Measurements from ENCODE around the gene ANAPC2.

Gene ANAPC2, protein sequence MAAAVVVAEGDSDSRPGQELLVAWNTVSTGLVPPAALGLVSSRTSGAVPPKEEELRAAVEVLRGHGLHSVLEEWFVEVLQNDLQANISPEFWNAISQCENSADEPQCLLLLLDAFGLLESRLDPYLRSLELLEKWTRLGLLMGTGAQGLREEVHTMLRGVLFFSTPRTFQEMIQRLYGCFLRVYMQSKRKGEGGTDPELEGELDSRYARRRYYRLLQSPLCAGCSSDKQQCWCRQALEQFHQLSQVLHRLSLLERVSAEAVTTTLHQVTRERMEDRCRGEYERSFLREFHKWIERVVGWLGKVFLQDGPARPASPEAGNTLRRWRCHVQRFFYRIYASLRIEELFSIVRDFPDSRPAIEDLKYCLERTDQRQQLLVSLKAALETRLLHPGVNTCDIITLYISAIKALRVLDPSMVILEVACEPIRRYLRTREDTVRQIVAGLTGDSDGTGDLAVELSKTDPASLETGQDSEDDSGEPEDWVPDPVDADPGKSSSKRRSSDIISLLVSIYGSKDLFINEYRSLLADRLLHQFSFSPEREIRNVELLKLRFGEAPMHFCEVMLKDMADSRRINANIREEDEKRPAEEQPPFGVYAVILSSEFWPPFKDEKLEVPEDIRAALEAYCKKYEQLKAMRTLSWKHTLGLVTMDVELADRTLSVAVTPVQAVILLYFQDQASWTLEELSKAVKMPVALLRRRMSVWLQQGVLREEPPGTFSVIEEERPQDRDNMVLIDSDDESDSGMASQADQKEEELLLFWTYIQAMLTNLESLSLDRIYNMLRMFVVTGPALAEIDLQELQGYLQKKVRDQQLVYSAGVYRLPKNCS

DNA sequence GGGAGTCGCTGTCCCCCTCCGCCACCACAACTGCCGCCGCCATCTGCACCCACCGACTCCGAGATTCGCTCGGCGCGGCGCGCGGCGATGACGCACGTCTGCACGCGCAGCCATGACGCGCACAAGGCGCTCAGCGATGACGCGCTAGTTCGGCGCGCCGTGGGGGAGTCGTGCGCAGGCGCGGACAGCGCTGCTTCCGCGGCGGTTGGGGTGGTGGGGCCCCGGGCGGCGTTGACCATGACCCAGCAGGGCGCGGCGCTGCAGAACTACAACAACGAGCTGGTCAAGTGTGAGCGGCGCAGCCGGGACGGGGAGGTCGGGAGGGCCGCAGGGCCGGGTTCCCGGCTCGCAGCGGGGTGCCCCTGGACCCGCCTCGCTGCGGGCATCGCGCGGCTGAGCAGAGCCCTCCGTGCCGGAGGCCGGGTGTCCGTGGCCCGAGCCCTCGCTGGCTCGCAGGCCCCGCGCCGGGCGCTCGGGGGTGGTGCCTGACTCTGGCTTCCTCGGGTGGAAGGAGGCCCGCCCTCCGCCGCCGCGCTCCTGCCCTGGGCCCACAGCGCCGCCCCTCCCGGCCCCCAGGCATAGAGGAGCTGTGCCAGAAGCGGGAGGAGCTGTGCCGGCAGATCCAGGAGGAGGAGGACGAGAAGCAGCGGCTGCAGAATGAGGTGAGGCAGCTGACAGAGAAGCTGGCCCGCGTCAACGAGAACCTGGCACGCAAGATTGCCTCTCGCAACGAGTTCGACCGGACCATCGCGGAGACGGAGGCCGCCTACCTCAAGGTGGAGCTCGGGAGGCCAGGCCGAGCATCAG, at the start of gene ANAPC2, which contains the start of gene SSNA1:
Gene ANAPC2, minus strand, starts transcription at position 71 of the 807 bp plus-strand sequence. Its CDS starts 28 bp downstream, at position 43.
Gene SSNA1, plus strand, starts transcription at position 187 of the 807 bp plus-strand sequence. Its CDS starts 51 bp downstream, at position 238.
- peak; percentile 66 to 70 for DNase-seq

DNA sequence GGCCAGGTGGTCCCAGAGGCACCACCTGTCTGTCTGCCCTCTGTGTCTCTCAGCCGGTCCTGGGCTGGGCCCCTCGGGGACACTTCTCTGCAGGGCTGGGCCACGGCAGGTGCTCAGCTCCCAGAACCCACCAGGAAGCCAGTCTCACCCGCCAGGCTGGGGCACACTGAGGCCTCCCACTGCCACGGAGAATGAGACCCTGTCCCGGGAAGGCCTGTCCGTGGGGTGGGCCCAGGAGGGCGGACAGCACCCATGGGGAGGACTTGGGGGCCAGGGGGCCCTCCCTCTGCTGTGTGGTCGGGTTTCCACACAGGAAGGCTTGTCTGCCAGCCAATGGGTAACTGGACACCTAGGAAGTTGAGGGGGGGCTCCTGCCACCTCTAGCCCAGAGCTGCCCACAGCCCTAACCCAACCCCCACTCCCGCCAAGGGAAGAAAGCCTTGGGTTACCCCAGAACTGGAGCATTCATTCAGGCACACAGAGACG, 48.6 kb upstream of the ANAPC2 start:
- no peak for DNase-seq

DNA sequence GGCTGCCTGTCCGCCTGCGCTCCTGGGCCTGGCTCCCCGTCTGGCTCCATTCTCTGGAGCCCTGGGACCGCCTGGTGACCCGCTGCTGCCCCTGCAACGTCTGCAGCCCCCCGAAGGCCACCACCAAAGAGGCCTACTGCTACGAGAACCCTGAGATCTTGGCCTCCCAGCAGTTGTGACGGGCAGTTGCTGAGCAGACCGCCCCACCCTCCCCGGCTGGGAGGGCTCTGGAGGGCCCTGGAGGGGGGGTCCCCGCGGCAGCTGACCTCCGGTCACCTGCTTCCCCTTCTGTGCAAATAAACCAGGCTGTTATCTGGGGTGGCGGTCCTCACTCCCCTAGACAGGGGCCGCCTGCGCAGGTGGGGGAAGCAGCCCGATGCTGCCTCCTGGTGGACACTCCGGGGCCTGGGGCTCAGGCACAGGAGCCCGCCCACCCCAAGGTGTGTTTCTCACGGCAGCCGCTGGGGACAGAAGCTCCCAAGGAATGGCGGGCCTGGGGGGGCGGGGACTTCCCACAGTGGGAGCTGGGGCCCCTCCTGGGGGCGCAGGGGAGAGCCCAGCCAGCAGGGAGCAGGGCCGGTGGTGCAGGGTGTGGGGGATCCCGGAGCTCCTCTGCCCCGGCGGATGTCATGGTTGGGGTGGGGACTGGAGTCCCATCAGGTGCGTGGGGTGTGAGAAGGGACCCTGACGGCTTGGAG, 48.0 kb upstream of the ANAPC2 start:
- peak; percentile 69 to 77 for DNase-seq

DNA sequence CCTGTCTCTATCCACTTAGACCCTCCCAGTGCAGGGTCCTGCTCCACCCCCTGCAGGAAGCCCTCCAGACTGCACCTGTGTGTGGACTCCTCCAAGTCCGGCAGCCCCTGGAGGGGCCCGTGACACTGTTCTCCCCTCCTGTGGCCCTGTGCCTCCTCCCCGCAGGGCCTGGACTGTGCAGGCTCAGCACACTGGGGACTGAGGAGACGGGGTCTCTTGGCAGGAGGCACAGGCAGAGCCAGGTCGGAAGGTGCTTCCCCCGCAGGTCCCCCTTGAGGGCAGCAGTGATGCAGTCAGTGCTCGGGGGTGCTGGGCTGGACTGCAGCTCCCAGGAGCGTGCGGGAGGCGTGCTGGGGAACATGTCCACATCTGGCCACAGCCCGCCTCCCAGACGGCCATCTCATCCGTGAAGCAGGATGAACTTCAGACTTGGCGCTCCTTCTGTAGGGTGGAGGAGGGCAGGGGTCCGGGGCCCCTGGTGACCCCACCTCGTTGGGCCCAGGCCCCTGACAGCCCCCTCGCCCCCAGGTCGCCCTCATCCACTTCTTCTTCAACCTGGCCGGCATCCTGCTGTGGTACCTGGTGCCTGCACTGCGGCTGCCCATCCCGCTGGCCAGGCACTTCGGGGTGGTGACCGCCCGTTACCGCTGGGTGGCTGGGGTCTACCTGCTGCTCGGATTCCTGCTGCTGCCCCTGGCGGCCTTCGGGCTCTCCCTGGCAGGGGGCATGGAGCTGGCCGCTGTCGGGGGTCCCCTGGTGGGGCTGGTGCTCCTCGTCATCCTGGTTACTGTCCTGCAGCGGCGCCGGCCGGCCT, 47.3 kb upstream of the ANAPC2 start:
- DNase-seq: no peak

DNA sequence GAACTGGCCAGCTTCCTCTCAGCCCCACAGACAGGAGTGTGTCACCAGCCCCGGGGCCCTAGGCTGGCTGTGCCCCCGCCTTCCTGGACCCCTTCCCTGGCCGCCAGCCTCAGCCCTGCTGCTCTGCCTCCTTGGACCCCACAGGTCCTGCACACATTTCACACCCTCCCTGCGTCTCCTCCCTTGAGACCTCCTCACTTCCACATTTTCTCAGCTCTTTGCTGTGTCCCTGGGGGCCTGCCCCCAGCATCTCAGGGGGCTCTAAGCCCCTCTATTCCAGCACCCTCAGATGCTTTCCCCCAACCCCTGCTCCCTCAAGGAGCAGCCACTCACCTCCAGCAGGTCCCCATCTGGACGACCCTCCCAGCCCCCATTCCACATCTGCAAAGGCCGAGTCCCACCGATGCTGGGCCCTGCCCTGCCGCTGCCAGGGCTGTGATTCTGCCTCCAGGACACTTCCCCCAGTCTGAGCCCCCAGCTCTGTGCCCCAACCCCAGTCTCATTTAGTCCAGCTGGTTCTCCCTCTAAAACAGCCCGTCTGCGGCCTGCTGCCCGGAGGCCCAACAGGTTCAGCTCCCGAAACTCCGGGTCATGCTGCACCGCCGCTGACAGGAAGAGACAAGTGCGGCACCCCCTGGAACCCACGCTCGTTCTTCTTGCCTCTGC, 46.5 kb upstream of the ANAPC2 start:
- DNase-seq: no peak

DNA sequence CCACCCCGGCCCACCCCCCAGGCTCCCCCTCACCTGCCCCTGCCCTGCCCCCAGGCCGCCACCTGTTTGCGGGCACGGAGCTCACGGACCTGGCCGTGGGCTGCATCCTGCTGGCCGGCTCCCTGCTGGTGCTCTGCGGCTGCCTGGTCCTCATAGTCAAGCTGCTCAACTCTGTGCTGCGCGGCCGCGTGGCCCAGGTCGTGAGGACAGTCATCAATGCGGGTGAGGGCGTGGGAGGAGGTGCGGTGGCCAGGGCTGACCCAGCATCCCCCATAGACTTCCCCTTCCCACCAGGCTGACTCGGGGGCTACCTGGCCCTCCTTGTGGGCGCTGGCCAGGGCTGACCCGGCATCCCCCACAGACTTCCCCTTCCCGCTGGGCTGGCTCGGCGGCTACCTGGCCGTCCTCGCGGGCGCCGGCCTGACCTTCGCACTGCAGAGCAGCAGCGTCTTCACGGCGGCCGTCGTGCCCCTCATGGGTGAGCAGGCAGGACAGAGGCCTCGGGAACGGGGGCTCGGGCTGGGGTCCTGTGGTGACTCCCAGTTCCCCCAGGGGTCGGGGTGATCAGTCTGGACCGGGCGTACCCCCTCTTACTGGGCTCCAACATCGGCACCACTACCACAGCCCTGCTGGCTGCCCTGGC, 45.8 kb upstream of the ANAPC2 start:
- no peak for DNase-seq

DNA sequence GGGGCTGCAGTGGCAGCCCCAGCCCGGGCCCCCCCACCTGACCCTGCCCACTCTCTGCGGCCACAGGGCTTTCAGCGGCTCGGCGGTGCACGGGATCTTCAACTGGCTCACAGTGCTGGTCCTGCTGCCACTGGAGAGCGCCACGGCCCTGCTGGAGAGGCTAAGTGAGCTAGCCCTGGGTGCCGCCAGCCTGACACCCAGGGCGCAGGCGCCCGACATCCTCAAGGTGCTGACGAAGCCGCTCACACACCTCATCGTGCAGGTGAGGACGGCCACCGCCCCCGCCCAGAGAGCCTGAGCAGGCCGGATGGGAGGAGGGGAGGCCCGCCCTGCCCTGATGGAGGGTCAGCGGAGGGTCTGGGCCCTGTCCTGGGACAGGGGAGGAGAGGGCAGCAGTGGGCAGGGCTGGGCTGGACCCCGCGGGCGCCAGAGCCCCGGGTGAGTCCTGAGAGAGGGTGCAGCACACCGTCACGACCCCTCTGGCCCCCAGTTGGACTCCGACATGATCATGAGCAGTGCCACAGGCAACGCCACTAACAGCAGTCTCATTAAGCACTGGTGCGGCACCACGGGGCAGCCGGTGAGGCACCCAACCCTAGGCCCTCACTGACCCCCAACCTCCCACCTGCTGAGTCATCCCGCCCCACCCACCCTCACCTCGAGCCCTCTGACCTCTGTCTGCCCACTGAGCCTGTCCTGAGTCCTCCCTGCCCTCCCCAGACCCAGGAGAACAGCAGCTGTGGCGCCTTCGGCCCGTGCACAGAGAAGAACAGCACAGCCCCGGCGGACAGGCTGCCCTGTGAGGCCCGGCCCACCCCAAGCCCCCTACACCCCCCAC, 45.0 kb upstream of the ANAPC2 start:
- no peak for DNase-seq

DNA sequence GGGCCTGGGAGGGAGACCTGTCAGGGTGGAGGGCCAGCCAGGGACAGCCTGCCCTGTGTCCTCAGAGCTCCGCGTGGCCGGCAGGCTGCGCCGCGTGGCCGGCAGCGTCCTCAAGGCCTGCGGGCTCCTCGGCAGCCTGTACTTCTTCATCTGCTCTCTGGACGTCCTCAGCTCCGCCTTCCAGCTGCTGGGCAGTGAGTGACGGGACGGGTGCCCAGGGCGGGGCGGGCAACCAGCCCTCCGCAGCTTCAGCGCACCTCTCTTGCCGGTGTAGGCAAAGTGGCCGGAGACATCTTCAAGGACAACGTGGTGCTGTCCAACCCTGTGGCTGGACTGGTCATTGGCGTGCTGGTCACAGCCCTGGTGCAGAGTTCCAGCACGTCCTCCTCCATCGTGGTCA, 44.1 kb upstream of the ANAPC2 start:
- no peak for DNase-seq

DNA sequence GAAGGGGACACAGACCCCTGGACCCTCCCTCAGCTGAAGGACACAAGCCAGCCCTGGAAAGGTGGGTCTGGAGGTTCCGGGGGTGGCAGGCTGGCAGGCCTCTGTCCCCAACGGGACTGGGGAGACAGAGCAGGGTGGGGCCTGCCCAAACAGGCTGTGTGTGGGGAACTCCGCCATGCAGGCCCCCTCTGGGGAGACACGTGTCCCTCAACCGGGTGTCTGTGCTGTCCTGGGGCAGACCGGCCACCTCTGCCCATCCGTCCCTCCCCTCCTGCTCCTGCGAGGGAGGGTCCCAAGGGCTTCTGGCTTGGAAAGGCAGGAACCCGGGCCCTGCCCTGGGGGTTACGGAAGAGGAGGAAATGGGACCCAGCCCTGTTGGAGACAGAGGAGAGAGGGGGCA, 43.7 kb upstream of the ANAPC2 start:
- DNase-seq: no peak

DNA sequence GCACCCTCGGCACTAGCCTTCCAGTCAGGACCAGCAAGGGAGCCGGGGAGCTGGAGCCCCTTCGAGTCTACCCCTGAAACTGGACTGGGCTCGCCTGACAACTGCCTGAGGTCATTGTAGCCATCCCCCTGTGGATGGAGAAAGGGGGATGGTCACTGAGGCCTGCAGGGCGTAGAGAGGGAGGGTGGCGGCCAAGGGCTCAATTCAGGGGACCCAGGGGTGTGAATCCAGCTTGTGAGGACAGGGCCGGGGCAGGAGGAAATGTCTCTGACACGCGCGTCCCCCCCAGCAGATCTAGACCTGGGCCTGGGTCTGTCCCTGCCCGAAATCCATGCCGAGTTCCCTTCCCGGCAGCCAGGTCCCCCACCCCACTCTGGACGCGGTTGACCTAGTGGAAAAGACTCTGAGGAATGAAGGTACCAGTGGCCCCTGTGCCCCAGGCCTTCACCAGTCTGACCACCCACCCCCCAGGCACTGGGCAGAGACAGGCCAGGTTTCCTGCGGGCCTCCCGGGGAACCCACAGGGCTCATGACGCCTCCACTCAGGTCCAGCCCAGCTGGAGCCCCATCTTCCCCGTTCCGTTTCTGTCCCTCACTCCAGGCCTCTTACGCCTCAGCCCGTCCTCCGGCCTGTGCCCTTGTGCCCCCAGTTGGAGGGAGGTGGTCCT, 43.1 kb upstream of the ANAPC2 start:
- no peak for DNase-seq

DNA sequence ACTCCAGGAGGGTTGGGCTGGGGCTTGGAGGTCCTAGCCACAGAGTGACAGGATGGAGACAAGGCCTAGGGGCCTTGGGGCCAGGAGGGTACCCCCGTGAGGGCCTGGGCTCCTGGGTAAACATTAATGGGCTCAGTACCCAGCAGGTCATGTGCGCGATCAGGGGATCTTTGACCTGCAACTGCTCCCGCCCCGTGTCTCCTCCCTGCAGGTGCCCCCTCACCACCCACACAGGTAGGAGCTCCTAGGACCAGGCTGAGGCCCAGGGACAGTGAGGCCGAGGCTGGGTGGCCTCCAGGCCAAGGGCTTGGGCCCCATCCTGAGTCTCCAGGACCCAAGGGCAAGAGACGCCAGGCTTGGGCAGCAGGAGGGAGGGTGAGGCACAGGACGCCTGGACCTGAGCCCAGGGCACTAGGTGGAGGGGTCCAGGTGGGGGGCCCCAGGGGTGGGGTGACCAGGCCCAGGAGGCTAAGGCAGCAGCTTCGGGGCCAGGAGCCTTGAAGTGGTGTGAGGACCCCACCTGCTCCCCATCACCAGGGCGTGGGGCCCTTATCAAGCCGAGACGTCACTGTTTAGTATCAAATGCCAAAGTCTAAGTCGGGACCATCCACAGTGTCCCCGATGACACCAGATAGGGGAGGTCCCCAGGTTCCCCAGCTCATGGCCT, 42.5 kb upstream of the ANAPC2 start, which contains the start of gene SLC34A3:
Gene SLC34A3, plus strand, starts transcription at position 197 of the 667 bp plus-strand sequence. CDS start 802 bp downstream, outside the sequence.
- no peak for DNase-seq

DNA sequence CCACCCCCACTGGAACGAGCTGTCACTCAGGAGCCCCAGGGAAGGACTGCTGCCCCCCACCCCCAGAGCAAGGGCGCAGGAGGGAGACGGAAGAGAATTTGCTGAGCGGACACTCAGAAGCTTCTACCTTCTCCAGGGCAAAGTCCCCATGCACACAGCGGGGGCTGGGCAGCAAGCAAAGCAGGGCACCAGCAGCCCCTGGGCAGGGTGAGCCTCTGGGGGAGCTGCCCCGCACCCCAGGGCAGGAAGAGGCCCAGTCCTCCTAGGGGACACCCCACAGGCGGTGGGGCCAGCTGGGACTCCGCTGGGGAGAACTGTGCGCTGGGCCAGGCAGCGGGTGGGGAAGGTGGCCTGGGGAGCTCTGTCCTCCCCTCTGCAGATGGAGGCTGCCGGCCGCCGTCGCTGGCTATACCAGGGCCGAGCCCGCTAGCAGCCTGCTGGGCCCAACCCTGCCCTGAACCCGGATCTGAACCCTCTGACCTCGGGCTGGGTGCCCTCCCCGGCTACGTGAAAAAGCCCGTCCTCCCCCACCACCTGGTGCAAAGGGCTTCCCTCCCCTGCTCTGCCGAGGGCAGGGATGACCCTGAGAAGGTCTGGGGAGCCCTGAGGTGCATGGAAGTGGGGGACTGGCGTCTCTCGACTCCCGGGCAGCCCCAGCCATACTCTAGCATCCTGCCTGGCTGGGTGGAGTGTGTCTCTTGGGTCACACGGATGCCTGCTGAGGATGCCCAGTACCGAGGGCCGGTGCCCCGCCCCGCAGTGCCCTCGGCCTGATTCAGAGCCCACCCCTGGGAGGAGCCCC, 41.7 kb upstream of the ANAPC2 start:
- DNase-seq: no peak

DNA sequence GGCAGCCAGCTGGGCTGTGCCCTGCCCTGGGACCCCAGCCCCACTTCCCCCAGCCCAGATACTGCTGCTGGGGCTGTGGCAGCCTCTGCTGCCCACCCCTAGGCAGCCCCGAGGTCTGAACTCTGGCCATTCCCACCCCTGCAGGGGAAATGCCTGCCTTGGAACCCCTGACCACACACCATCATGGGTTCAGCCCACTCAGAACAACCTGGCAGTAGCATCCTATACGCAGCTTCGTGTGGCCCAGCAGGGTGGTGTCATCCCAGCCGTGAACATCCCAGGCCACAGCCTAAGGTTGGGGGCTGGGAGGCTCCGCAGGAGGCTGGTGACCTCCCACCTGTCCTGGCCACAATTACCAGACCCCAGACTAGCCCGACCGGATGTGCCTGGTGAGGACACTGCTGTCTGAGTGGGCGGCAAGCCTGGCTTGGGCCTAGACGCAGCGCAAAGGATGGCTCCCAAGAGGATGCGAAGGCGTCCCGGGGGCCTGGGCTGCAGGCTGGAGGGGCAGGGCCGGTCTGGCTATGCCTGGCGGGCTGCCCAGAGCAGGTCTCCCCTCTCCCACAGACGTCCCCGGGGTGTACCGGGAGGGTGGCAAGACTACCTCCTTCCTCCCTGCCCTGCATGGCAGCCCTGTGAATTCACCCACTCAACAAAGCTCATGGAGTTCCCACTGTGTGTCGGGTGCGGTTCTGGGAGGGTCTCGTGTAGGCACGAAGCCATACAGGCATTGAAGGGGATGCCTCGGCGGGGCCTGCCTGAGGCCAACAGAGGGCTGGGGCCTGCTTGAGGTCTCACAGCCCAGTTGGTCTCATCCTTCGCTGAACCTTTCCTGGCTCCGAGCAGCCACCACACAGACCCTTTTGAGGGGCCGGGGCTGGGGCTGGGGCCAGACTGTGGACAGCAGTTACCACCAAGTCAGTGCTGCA, 40.9 kb upstream of the ANAPC2 start:
- no peak for DNase-seq

DNA sequence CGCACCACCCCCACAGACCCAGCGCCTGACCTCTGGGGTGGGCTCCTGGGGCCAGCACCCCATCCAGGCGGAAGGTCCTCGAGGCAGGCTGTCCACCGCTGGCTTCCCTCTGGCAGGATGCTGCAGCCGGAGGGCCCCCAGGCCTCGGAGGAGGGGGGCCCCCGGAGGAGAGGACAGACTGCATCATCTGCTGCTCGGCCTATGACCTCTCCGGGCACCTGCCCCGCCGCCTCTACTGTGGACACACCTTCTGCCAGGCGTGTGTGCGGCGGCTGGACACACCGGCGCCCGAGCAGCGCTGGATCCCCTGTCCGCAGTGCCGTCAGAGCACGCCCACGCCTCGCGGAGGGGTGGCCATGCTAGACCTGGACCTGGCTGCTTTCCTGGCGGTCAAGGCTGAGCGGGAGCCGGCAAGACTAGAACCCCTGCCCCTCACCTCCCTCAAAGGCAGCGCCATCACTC, 40.2 kb upstream of the ANAPC2 start:
- no peak for DNase-seq

DNA sequence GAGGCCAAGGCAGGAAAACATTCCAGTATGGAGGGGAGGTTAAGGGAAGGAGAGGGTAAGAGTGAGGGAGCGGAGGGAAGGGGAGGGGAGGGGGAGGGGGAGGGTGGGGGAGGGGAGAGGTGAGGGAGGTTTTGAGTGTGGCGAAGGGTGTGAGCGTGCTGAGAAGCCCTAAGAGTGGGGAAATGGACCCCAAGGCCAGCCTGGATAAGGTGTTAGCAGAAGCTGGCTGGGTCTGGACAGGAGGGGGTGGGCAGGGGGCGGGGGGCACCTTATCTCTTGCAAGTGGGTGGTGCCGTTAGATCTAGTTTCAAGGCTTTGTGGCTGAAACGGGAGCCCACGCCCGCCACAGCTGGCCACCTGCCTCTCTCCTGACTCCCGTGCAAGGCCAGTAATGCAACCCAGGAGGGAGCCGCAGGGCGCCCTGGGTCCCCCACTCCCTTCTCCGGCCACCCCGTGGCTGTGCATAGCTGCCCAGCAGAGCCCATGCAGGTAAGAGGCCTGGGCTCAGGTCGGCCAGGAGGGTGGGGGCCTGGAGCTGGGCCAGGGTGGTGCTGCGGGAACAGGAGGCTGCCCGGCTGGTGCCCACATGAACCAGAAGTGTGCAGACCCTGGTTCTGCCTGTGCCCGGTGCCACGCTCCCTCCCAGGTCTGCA, 39.6 kb upstream of the ANAPC2 start:
- DNase-seq: no peak
